ENCODE results near the gene LRP1.
A peak's percentile ranks its signal among the peaks of the same experiment; 100 is the strongest.

Gene LRP1

GRCh38 chr12:57093415-57094207 is 34.7 kb upstream of the LRP1 start:
- Histone ChIP-seq H4K20me1 (ENCODE audit: control insufficient read depth, insufficient read depth, low read depth, low read length) (no peaks in the 10 kb centered on the region), H3K27me3 (ENCODE audit: control insufficient read depth, low read length) (no peaks in the 10 kb centered on the region), H3K4me2 (ENCODE audit: low read length) (peak overlapping the region; percentile 58), H3K36me3 (ENCODE audit: control insufficient read depth, low read length) (peaks cover 46% of the 10 kb centered on the region), H3F3A (ENCODE audit: control insufficient read depth, insufficient read depth) (peaks cover 17% of the 10 kb centered on the region), H3K79me2 (ENCODE audit: control insufficient read depth, low read length) (peaks cover 9% of the 10 kb centered on the region), H3K4me3 (ENCODE audit: low read length) (peak overlapping the region; percentile 28), H3K4me1 (ENCODE audit: control insufficient read depth, low read length) (peaks cover 25% of the 10 kb centered on the region), H3K9me3 (ENCODE audit: control insufficient read depth, insufficient read depth, low read length) (no peaks in the 10 kb centered on the region), H3K9me2 (replicated peaks; ENCODE audit: control insufficient read depth, low read length) (no peaks in the 10 kb centered on the region), H3K27ac (ENCODE audit: low read depth, low read length) (peak overlapping the region; percentile 40)
- TF ChIP-seq EZH2phosphoT487 (IDR thresholded peaks at IDR 0.05; ENCODE audit: borderline replicate concordance, low read length) (no peak), CTCF (IDR thresholded peaks at IDR 0.05; ENCODE audit: low read depth, low read length, poor library complexity, severe bottlenecking) (peak; percentile 65)

DNA sequence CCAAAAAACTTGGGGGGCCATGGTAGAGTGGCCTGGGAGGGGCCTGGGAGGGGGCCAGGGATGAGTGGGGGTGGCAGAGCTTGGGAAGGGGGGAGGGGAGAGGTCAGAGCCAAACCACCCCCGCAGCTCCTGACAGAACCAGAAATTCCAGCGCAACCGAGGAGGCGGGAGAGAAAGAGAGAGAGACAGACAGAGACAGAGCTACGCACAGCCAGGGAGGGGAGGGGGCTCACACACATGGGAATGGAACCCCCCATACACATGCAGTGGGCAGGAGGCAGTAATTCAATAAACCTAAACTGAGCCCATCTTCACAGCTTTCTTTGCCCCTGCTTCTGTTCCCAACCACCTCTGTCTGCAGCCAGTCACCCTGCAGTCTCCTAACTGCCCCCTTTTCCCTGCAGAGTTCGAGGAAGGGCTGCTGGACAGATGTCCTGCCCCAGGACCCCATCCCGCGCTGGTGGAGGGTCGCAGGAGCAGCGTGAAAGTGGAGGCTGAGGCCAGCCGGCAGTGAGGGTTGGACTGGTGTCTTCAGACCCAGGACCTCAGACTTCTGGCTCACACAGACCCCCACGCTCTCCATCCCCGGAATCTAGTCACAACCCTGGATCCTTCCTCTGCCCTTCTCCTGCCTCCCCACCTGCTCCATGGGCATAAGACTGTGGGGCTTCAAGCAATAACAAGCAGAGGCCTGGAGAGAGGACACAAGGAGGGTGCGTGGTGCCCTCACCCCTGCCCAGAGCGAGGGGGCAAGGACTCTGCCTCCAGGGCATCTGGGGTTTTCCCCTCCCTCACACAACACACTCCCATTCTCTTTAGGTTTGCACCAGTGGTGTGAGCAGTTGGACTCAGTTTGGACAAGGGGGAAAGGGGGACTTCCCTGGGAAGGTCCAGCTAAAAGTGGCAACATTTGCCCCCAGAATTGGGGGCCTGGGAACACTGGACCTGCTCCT is 33.8 kb upstream of the LRP1 start:
- peak overlapping the region; percentile 28 for H3K4me3 ChIP-seq (ENCODE audit: low read length)
- H3F3A ChIP-seq (ENCODE audit: control insufficient read depth, insufficient read depth): peaks cover 17% of the 10 kb centered on the region
- no peaks in the 10 kb centered on the region for H3K9me2 ChIP-seq (replicated peaks; ENCODE audit: control insufficient read depth, low read length)
- peak overlapping the region; percentile 58 for H3K4me2 ChIP-seq (ENCODE audit: low read length)
- no peaks in the 10 kb centered on the region for H3K9me3 ChIP-seq (ENCODE audit: control insufficient read depth, insufficient read depth, low read length)
- H3K36me3 ChIP-seq (ENCODE audit: control insufficient read depth, low read length): peaks cover 55% of the 10 kb centered on the region
- H3K27ac ChIP-seq (ENCODE audit: low read depth, low read length): peak overlapping the region; percentile 22; the same call in 1 of the 2 replicates
- H4K20me1 ChIP-seq (ENCODE audit: control insufficient read depth, insufficient read depth, low read depth, low read length): no peaks in the 10 kb centered on the region
- peaks cover 23% of the 10 kb centered on the region for H3K4me1 ChIP-seq (ENCODE audit: control insufficient read depth, low read length)
- H3K27me3 ChIP-seq (ENCODE audit: control insufficient read depth, low read length): no peaks in the 10 kb centered on the region
- TF ChIP-seq EZH2phosphoT487 (IDR thresholded peaks at IDR 0.05; ENCODE audit: borderline replicate concordance, low read length): no peak
- peaks cover 5% of the 10 kb centered on the region for H3K79me2 ChIP-seq (ENCODE audit: control insufficient read depth, low read length)

- no peaks in the 10 kb centered on the region for H3K79me2 ChIP-seq (ENCODE audit: control insufficient read depth, low read length)
- no peaks in the 10 kb centered on the region for H3K27me3 ChIP-seq (ENCODE audit: control insufficient read depth, low read length)
- peaks cover 17% of the 10 kb centered on the region for H3K4me1 ChIP-seq (ENCODE audit: control insufficient read depth, low read length)
- H3K27ac ChIP-seq (ENCODE audit: low read depth, low read length): no peak overlapping the region
- H3K4me3 ChIP-seq (ENCODE audit: low read length): no peak overlapping the region
- TF ChIP-seq CTCF (IDR thresholded peaks at IDR 0.05; ENCODE audit: low read depth, low read length, poor library complexity, severe bottlenecking) (no peak), EZH2phosphoT487 (IDR thresholded peaks at IDR 0.05; ENCODE audit: borderline replicate concordance, low read length) (no peak)
- no peak overlapping the region for H3K4me2 ChIP-seq (ENCODE audit: low read length)
- H4K20me1 ChIP-seq (ENCODE audit: control insufficient read depth, insufficient read depth, low read depth, low read length): no peaks in the 10 kb centered on the region
- peaks cover 17% of the 10 kb centered on the region for H3F3A ChIP-seq (ENCODE audit: control insufficient read depth, insufficient read depth)
- no peaks in the 10 kb centered on the region for H3K9me2 ChIP-seq (replicated peaks; ENCODE audit: control insufficient read depth, low read length)
- peaks cover 64% of the 10 kb centered on the region for H3K36me3 ChIP-seq (ENCODE audit: control insufficient read depth, low read length)
- no peaks in the 10 kb centered on the region for H3K9me3 ChIP-seq (ENCODE audit: control insufficient read depth, insufficient read depth, low read length)
Measured at GRCh38 chr12:57095440-57095839, 32.8 kb upstream of the LRP1 start.

All from DOHH2 (cell line).